Glutamatergic neuron (in vitro differentiated cells): ENCODE results near the gene PPP2R5D. TPM values are rescaled to one million over a fixed set of nuclear protein-coding genes. Genes with fewer than 3 reads are reported as not detected.

Experiments used
- DNase-seq: peaks from one replicate; pipeline ENCODE4 v3.0.0; 2022
- H3K27ac Mint-ChIP-seq: one replicate; pipeline ENCODE4 v1.8.0; 2020; ENCODE audit warnings: mild to moderate bottlenecking, mixed read lengths, inconsistent platforms; ENCODE audit not compliant: unreplicated experiment
- H3K27me3 Mint-ChIP-seq: one replicate; pipeline ENCODE4 v1.8.0; 2020; ENCODE audit warnings: mild to moderate bottlenecking, moderate library complexity, mixed read lengths, inconsistent platforms; ENCODE audit not compliant: unreplicated experiment
- H3K36me3 Mint-ChIP-seq: one replicate; pipeline ENCODE4 v1.8.0; 2020; ENCODE audit warnings: mild to moderate bottlenecking, mixed read lengths, inconsistent platforms; ENCODE audit not compliant: unreplicated experiment
- H3K4me1 Mint-ChIP-seq: one replicate; pipeline ENCODE4 v1.8.0; 2020; ENCODE audit warnings: mild to moderate bottlenecking, low read depth, mixed read lengths, inconsistent platforms; ENCODE audit not compliant: unreplicated experiment
- H3K4me3 Mint-ChIP-seq: one replicate; pipeline ENCODE4 v1.8.0; 2020; ENCODE audit warnings: mild to moderate bottlenecking, mixed read lengths, inconsistent platforms; ENCODE audit not compliant: unreplicated experiment
- H3K9me3 Mint-ChIP-seq: one replicate; pipeline ENCODE4 v1.8.0; 2020; ENCODE audit warnings: mild to moderate bottlenecking, moderate library complexity, mixed read lengths, inconsistent platforms; ENCODE audit not compliant: unreplicated experiment
- CTCF ChIP-seq: fragments of 200-600 bp; sonication (generic); IDR thresholded peaks from one replicate; pipeline ENCODE4 v1.5.0; 2021; ENCODE audit not compliant: partially characterized antibody, unreplicated experiment
- total RNA-seq: library from RNA; stranded (reverse); fragmentation: NEBNext Ultra II Directional; extraction: Animal tissue kit (Norgen Biotek cat#: 25700); gene quantifications from one replicate; pipeline ENCODE4 v1.2.1, GENCODE V29; 2021; ENCODE audit not compliant: unreplicated experiment

PPP2R5D gene
- total RNA-seq, 1 donor from 2014 or later = 59.1 TPM

DNA sequence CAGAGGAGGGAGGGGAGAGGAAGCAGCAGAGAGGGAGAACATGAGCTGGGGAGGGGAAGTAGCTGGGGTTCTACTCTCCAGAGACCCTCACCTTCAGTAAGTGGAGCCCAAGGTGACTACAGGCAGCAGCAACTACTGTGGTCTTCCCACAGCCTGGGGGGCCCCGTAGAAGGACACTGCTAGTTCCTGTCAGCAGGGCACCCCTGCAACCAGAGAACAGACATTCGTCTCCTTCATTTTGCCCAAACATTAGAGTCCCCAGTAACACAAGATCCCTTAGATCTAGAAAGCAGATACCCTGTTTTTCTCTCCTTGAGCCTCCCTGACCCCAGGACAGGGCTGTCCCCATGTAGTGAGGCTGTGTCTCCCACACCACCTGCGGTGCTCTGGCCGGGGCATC lies 15.6 kb upstream of the PPP2R5D start:
- DNase-seq = no peak
- H3K27ac Mint-ChIP-seq = no peak overlapping the region
- no peaks in the 10 kb centered on the region for H3K4me1 Mint-ChIP-seq
- no peaks in the 10 kb centered on the region for H3K9me3 Mint-ChIP-seq
- no peak for TF ChIP-seq CTCF
- peaks cover 5% of the 10 kb centered on the region for H3K27me3 Mint-ChIP-seq
- no peaks in the 10 kb centered on the region for H3K36me3 Mint-ChIP-seq
- no peak overlapping the region for H3K4me3 Mint-ChIP-seq

GRCh38 chr6:42969431-42969830 lies 14.9 kb upstream of the PPP2R5D start:
- Mint-ChIP-seq H3K36me3 (no peaks in the 10 kb centered on the region), H3K27ac (no peak overlapping the region), H3K4me3 (no peak overlapping the region), H3K9me3 (no peaks in the 10 kb centered on the region), H3K27me3 (peaks cover 5% of the 10 kb centered on the region), H3K4me1 (no peaks in the 10 kb centered on the region)
- TF ChIP-seq CTCF = no peak
- no peak for DNase-seq

GRCh38 chr6:42969934-42970333 lies 14.4 kb upstream of the PPP2R5D start:
- Mint-ChIP-seq H3K9me3 (no peaks in the 10 kb centered on the region), H3K27ac (no peak overlapping the region), H3K27me3 (peaks cover 5% of the 10 kb centered on the region), H3K4me3 (no peak overlapping the region), H3K36me3 (no peaks in the 10 kb centered on the region), H3K4me1 (no peaks in the 10 kb centered on the region)
- no peak for DNase-seq
- TF ChIP-seq CTCF = no peak

DNA sequence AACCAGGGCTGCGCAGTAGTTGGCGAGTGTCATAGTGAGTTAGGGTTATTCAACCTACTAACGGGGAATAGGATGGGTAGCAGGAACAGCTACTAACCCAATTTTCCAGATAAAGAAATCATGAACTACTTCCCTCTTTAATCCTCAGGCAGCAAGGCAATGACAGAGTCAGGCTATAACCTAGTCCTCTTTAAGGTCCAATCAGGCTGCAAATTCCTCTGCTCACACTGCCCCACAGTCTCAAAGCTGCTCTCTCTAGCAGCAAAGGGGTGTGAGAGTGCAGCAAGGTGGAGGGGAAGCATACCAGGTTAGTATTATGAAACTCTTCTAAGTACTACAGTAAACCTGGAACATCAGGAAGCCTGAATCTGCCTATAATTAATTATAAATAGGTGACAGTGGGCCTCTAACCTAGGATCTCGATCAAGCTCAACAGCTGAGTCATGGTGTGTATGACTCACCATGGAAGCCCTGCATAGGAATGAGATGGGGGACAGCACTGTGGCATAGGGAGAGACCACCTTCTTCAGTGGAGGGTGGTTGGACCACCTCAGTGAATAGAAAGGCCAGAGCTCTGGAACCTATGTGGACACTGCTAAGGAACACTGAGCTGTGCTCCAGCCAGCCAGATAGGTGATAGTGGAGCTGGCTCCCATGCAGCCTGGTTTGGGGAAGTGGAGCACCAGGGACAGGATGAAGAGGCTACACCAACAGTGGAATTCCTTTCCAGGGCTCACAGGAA lies 13.3 kb upstream of the PPP2R5D start:
- H3K27ac Mint-ChIP-seq = no peak overlapping the region
- no peak for TF ChIP-seq CTCF
- peaks cover 2% of the 10 kb centered on the region for H3K27me3 Mint-ChIP-seq
- no peaks in the 10 kb centered on the region for H3K9me3 Mint-ChIP-seq
- no peaks in the 10 kb centered on the region for H3K36me3 Mint-ChIP-seq
- DNase-seq = no peak
- H3K4me1 Mint-ChIP-seq = peaks cover 2% of the 10 kb centered on the region
- H3K4me3 Mint-ChIP-seq = no peak overlapping the region

- Mint-ChIP-seq H3K27me3 (peaks cover 2% of the 10 kb centered on the region), H3K27ac (no peak overlapping the region), H3K4me1 (peaks cover 2% of the 10 kb centered on the region)
Measured at GRCh38 chr6:42971746-42972327, 12.5 kb upstream of the PPP2R5D start.

More at GRCh38 chr6:42971746-42972327, 12.5 kb upstream of the PPP2R5D start:
- H3K36me3 Mint-ChIP-seq = no peaks in the 10 kb centered on the region
- no peaks in the 10 kb centered on the region for H3K9me3 Mint-ChIP-seq
- H3K4me3 Mint-ChIP-seq = no peak overlapping the region
- no peak for DNase-seq
- TF ChIP-seq CTCF = no peak
